Hepatocyte (in vitro differentiated cells): ENCODE measurements around the gene DDR1. TPM values are rescaled to one million over a fixed set of nuclear protein-coding genes. Genes with fewer than 3 reads are reported as not detected.

Experiments
- DNase-seq: peaks from one replicate; pipeline ENCODE4 v3.0.0-alpha.2; 2016; ENCODE audit warnings: low spot score
- H2AFZ ChIP-seq: fragments of 200-600 bp; sonication (generic); 2 replicates; pipeline ENCODE4 v1.6.0; 2016; ENCODE audit warnings: antibody characterized with exemption, mild to moderate bottlenecking
- H3K27ac ChIP-seq: fragments of 200-600 bp; sonication (generic); 2 replicates; pipeline ENCODE4 v1.5.1; 2016; ENCODE audit warnings: mild to moderate bottlenecking
- H3K27me3 ChIP-seq: fragments of 200-600 bp; sonication (generic); 2 replicates; pipeline ENCODE4 v1.6.1; 2016
- H3K36me3 ChIP-seq: fragments of 200-600 bp; sonication (generic); replicated peaks from 2 replicates; pipeline ENCODE4 v1.5.1; 2016; ENCODE audit warnings: low read depth; ENCODE audit not compliant: insufficient read depth
- H3K4me1 ChIP-seq: fragments of 200-600 bp; sonication (generic); 2 replicates; pipeline ENCODE4 v1.5.1; 2016; ENCODE audit warnings: mild to moderate bottlenecking, moderate library complexity; ENCODE audit not compliant: insufficient read depth
- H3K4me2 ChIP-seq: fragments of 200-600 bp; sonication (generic); 2 replicates; pipeline ENCODE4 v1.6.0; 2016
- H3K4me3 ChIP-seq: fragments of 200-600 bp; sonication (generic); 2 replicates; pipeline ENCODE4 v1.5.1; 2016; ENCODE audit warnings: mild to moderate bottlenecking
- H3K79me2 ChIP-seq: fragments of 200-600 bp; sonication (generic); 2 replicates; pipeline ENCODE4 v1.6.0; 2017; ENCODE audit warnings: mild to moderate bottlenecking
- H3K9me2 ChIP-seq: fragments of 200-600 bp; sonication (generic); replicated peaks from 2 replicates; pipeline ENCODE4 v1.6.0; 2017; ENCODE audit warnings: mild to moderate bottlenecking; ENCODE audit not compliant: insufficient read depth
- H3K9me3 ChIP-seq: fragments of 200-600 bp; sonication (generic); 2 replicates; pipeline ENCODE4 v1.5.1; 2016; ENCODE audit warnings: low read depth, mild to moderate bottlenecking
- H4K20me1 ChIP-seq: fragments of 200-600 bp; sonication (generic); 2 replicates; pipeline ENCODE4 v1.6.0; 2016; ENCODE audit warnings: mild to moderate bottlenecking; ENCODE audit not compliant: insufficient read depth, poor library complexity, severe bottlenecking
- CTCF ChIP-seq: fragments of 200-600 bp; sonication (generic); IDR thresholded peaks from 2 replicates; pipeline ENCODE4 v1.5.1; 2016; ENCODE audit warnings: antibody characterized with exemption, mild to moderate bottlenecking; ENCODE audit not compliant: poor library complexity
- EZH2 ChIP-seq: fragments of 200-600 bp; sonication (generic); IDR thresholded peaks from 2 replicates; pipeline ENCODE4 v1.6.1; 2016; ENCODE audit warnings: antibody characterized with exemption, mild to moderate bottlenecking, borderline replicate concordance
- EZH2phosphoT487 ChIP-seq: fragments of 200-600 bp; sonication (generic); IDR thresholded peaks from one replicate; pipeline ENCODE4 v1.6.1; 2018; ENCODE audit warnings: antibody characterized with exemption, mild to moderate bottlenecking, low read depth, moderate library complexity; ENCODE audit not compliant: unreplicated experiment, severe bottlenecking
- WGBS: methylation state at CpG from one replicate; pipeline ENCODE4 v1.1.6; 2016; ENCODE audit warnings: low lambda C conversion rate; ENCODE audit errors: missing lambda C conversion rate; 5-methylcytosine and 5-hydroxymethylcytosine counted together
- polyA plus RNA-seq: library from polyadenylated mRNA; unstranded; fragments of >200 nt; fragmentation: Nextera tagmentation; extraction: Ambion mirVana; gene quantifications from 2 replicates; pipeline ENCODE4 v1.2.1, GENCODE V29; 2016
- total RNA-seq: library from RNA; depleted of rRNA; stranded (reverse); fragments of >200 nt; gene quantifications from 2 replicates; pipeline ENCODE4 v1.2.3, GENCODE V29; 2014

The DDR1 gene
- total and polyA plus RNA-seq, 2 experiments from 2014 or later: 94.4 TPM

DNA sequence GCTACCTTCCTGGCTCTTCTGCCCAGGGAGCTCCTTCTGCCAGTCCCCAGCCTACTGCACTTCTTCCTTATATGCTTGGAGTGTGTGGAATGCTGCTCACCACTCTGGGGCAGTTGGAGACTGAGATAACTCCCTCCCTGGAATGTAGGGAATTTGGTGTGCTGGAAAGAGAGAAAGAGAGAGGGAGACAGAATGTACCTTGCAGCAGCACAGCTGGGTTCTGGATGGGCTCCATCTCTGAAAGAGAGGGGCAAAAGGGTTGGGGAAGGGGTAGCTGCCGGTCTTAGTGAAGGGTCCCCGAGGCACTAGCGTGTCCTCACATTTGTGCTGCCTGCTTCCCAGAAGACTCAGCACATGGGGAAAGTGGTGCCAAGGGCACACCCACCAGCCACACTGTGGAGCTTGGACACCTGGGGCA is 40.2 kb upstream of the DDR1 start:
- H3K9me3 ChIP-seq: no peaks in the 10 kb centered on the region
- peaks cover 28% of the 10 kb centered on the region for H3K4me1 ChIP-seq
- H3K27ac ChIP-seq: peak overlapping the region; percentile 75
- H3K79me2 ChIP-seq: no peaks in the 10 kb centered on the region
- H3K27me3 ChIP-seq: no peaks in the 10 kb centered on the region
- H2AFZ ChIP-seq: no peak overlapping the region
- H3K4me3 ChIP-seq: no peak overlapping the region
- DNase-seq: peak; percentile 47
- H3K36me3 ChIP-seq: no peaks in the 10 kb centered on the region
- no peaks in the 10 kb centered on the region for H4K20me1 ChIP-seq
- 90% methylated on average over 3 of the region's 3 CpGs for WGBS
- peak overlapping the region; percentile 49 for H3K4me2 ChIP-seq
- no peaks in the 10 kb centered on the region for H3K9me2 ChIP-seq
- no peak for TF ChIP-seq EZH2phosphoT487

- no peaks in the 10 kb centered on the region for H3K9me2 ChIP-seq
- H2AFZ ChIP-seq: no peak overlapping the region
- WGBS: 77% methylated on average over 8 of the region's 8 CpGs
- no peaks in the 10 kb centered on the region for H3K79me2 ChIP-seq
- H3K4me1 ChIP-seq: peaks cover 28% of the 10 kb centered on the region
- H3K4me3 ChIP-seq: no peak overlapping the region
- no peak for TF ChIP-seq CTCF
- TF ChIP-seq EZH2: no peak
- TF ChIP-seq EZH2phosphoT487: no peak
- DNase-seq: no peak
- no peaks in the 10 kb centered on the region for H4K20me1 ChIP-seq
- H3K36me3 ChIP-seq: no peaks in the 10 kb centered on the region
- no peaks in the 10 kb centered on the region for H3K27me3 ChIP-seq
- H3K4me2 ChIP-seq: no peak overlapping the region
- H3K9me3 ChIP-seq: no peaks in the 10 kb centered on the region
- no peak overlapping the region for H3K27ac ChIP-seq
These were observed 39.1 kb upstream of the DDR1 start for GRCh38 chr6:30845183-30845582.

GRCh38 chr6:30847421-30847970 is 36.8 kb upstream of the DDR1 start:
- Histone ChIP-seq H3K4me1 (peaks cover 24% of the 10 kb centered on the region), H3K27ac (peak overlapping the region; percentile 12), H3K27me3 (no peaks in the 10 kb centered on the region), H2AFZ (no peak overlapping the region), H3K9me2 (no peaks in the 10 kb centered on the region), H4K20me1 (no peaks in the 10 kb centered on the region), H3K79me2 (no peaks in the 10 kb centered on the region), H3K36me3 (no peaks in the 10 kb centered on the region), H3K4me3 (no peak overlapping the region), H3K9me3 (no peaks in the 10 kb centered on the region), H3K4me2 (peak overlapping the region; percentile 35)
- DNase-seq: no peak
- whole genome bisulfite sequencing: 50% methylated on average over 11 of the region's 11 CpGs
- TF ChIP-seq EZH2phosphoT487: no peak
- TF ChIP-seq EZH2: no peak
- TF ChIP-seq CTCF: no peak

- peak overlapping the region; percentile 12 for H3K27ac ChIP-seq
- no peaks in the 10 kb centered on the region for H3K27me3 ChIP-seq
- no peaks in the 10 kb centered on the region for H3K9me2 ChIP-seq
- H2AFZ ChIP-seq: no peak overlapping the region
- 67% methylated on average over 9 of the region's 9 CpGs for WGBS
- H3K4me2 ChIP-seq: no peak overlapping the region
- no peaks in the 10 kb centered on the region for H3K79me2 ChIP-seq
- no peaks in the 10 kb centered on the region for H3K36me3 ChIP-seq
- no peak for DNase-seq
- peaks cover 19% of the 10 kb centered on the region for H3K4me1 ChIP-seq
- no peaks in the 10 kb centered on the region for H3K9me3 ChIP-seq
- no peak for TF ChIP-seq EZH2phosphoT487
- TF ChIP-seq EZH2: no peak
- no peak for TF ChIP-seq CTCF
- no peak overlapping the region for H3K4me3 ChIP-seq
- H4K20me1 ChIP-seq: no peaks in the 10 kb centered on the region
These were observed 36.3 kb upstream of the DDR1 start for GRCh38 chr6:30847971-30848436.
